Stimulated activated CD4-positive, alpha-beta T cell treated with anti-CD3 and anti-CD28 coated beads, Interleukin-4, amount 100 ng/mL, for 4 hours (primary cell): ENCODE data around the gene NIPBL.
"Not testable (repeated sequence)": the region's sequence is repeated elsewhere in the genome, so short reads cannot be mapped to it uniquely, and the experiment has no call there.

Experiments used
- DNase-seq, 2 experiments: peaks; one replicate each; pipeline ENCODE4 v3.0.0-alpha.2; 2020

NIPBL gene

DNA sequence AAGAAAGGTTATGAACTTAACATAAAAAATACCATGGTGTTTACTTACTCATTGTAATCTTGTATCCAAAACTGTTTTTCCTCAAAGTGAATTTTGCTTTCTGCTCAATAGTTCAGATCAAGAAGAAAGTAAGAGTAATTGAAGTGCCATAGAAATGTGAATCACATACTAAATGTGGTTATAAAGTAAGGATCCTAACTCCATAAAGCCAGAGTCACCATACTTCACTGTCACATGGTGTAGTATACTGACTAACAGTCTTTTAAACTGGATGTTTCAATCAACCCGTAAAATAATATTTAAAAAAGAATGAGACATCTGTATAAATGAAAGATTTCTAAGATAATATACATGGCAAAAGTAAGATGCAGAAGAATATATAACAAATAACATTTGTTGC lies 72.1 kb downstream of the NIPBL start:
- no peak for DNase-seq

- DNase-seq, result no peak
These were observed 73.0 kb downstream of the NIPBL start for GRCh38 chr5:36949593-36949992.

DNA sequence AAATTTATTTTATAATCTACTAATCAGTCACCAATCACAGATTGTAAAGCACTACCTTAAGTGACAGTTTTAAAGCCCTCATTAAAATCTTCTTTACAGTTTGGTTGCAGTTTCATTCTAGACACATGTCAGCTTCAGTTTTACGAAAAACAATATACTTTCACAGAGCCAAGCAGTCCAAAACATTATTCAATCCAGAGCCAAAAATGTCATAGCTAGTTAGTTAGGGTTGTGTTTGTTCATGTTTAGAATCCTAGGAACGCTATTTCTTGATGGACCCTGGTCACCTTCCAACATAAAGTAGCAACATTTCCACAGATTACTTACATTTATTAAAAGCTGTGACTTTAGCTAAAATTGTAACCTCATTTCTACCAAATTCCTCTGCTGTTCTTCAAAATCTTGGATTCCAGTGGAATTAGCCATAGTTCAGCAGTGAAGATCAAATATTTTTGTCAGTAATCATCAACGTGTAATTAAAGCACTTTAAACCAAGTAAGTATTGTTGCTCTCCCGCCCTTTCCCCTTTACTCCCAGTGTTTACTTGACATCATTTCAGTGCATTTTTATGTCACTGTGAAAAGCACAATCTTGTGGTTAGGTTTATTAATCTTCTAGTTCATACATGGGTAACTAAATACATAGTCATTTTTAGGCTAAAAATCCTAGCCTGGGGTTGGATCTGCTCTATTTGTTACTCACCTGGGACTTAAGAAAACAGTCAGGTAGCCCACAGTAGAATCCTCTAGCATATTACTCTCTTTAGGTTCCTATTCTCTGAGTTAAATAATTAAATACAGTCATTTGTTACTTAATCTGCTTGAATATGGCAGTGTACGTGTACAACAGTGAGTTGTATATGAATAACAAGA lies 74.3 kb downstream of the NIPBL start:
- no peak for DNase-seq

- no peak for DNase-seq
These were observed 76.5 kb downstream of the NIPBL start for GRCh38 chr5:36953043-36953442.

GRCh38 chr5:36957953-36958537 lies 81.5 kb downstream of the NIPBL start:
- DNase-seq, result no peak

GRCh38 chr5:36958612-36959011 lies 82.0 kb downstream of the NIPBL start:
- no peak for DNase-seq

DNA sequence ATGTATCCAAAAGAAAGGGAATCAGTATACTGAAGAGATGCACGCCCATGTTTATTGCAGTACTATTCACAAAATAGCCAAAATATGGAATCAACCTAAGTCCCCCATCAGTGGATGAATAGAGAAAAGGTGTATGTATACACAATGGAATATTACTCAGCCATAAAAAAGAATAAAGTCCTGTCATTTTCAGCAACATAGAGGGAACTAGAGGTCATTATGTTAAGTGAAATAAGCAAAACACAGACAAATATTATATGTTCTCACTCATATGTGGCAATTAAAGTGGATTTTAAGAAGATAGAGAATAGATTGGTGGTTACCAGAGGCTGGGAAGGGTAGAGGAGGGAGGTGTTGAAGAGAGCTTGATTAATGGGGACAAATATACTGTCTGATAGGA lies 88.6 kb downstream of the NIPBL start:
- no peak for DNase-seq

- no peak for DNase-seq
These were observed 93.3 kb downstream of the NIPBL start for GRCh38 chr5:36969700-36970395.

GRCh38 chr5:36978196-36978595 lies 101.6 kb downstream of the NIPBL start:
- no peak for DNase-seq

GRCh38 chr5:36982146-36982545 lies 105.6 kb downstream of the NIPBL start:
- no peak for DNase-seq

DNA sequence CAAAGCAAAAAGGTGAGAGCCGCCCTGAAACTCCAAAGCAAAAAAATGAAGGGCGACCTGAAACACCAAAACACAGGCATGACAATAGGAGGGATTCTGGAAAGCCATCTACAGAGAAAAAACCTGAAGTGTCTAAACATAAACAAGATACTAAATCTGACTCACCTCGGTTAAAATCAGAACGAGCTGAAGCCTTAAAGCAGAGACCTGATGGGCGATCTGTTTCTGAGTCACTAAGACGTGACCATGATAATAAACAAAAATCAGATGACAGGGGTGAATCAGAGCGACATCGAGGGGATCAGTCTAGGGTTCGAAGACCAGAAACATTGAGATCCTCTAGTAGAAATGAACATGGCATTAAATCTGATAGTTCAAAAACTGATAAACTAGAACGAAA lies 108.8 kb downstream of the NIPBL start:
- DNase-seq, result no peak

- no peak for DNase-seq
These were observed 111.8 kb downstream of the NIPBL start for GRCh38 chr5:36988396-36988795.

- DNase-seq, result no peak
These were observed 122.0 kb downstream of the NIPBL start for GRCh38 chr5:36998578-36998977.

GRCh38 chr5:37002176-37002751 lies 125.7 kb downstream of the NIPBL start:
- DNase-seq, result no peak

- DNase-seq, result no peak
These were observed 128.7 kb downstream of the NIPBL start for GRCh38 chr5:37005252-37005651.

- DNase-seq, result no peak
These were observed 129.5 kb downstream of the NIPBL start for GRCh38 chr5:37005946-37006540.

- DNase-seq, result not testable (repeated sequence)
These were observed 136.6 kb downstream of the NIPBL start for GRCh38 chr5:37013181-37013580.

DNA sequence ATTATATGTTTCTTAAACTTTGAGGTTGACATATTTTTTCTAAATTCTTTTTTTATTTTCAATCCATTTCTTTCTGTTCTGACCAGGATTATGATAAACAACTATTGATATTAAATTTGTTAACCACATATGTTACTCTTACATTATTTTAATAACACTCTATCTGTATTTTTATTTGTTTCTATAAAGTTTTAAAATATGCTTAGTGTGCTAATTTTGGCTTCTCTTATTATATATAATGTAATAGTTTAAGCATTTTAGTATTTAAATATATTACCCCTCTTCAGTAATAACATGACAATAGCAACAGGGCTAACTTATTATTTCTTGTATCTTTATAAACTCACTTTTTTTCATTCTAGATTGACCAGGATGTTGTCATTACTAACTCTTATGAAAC lies 137.8 kb downstream of the NIPBL start:
- no peak for DNase-seq

GRCh38 chr5:37015795-37016666 lies 139.5 kb downstream of the NIPBL start:
- no peak for DNase-seq

DNA sequence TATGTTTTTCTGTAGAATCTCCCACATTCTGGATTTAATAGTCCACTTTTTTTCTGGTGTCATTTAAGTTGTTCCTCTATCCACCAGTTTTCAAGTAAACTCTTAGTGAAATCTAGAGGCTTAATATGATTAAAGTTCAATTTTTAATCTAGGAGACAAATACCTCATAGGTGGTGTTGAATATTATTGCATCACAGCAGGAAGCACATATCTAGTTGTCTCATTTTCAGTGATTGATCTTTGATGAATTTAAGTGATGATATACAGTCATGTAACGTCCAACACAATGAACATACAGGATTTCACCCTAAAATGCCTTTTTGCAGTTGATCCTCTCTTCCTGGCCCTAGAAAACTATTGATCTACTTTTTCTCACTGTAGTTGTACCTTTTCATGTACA lies 152.3 kb downstream of the NIPBL start:
- no peak for DNase-seq

- no peak for DNase-seq
These were observed 152.9 kb downstream of the NIPBL start for GRCh38 chr5:37029436-37029835.

DNA sequence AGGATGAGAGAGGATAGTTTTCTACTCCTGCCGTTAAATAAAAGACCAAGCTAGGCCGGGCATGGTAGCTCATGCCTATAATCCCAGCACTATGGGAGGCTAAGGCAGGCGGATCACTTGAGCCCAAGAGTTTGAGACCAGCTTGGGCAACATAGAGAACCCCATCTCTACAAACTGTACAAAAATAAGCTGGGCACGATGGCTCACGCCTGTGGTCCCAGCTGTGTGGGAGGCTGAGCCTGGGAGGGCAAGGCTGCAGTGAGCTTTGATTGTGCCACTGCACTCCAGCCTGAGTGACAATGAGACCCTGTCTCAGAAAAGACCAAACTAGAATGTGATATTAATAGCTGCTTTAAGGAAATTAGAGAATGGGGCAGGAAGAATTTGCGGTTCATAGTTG lies 158.4 kb downstream of the NIPBL start:
- no peak for DNase-seq
